ENCODE results near the gene PCDH8.

Gene PCDH8

GRCh38 chr13:52851137-52851962 lies 2.9 kb upstream of the PCDH8 start:
- DNase-seq (ENCODE audit: low read depth in 1 of 2, low spot score in 1 of 2): no peak

- DNase-seq (ENCODE audit: low read depth in 1 of 2, low spot score in 1 of 2): peak in 1 of 2 donors; percentile 13
Measured at GRCh38 chr13:52850396-52851136, 2.1 kb upstream of the PCDH8 start.

GRCh38 chr13:52850072-52850395 lies 1.6 kb upstream of the PCDH8 start:
- DNase-seq (ENCODE audit: low read depth in 1 of 2, low spot score in 1 of 2): no peak

GRCh38 chr13:52849291-52850071 lies 1.0 kb upstream of the PCDH8 start:
- DNase-seq (ENCODE audit: low read depth in 1 of 2, low spot score in 1 of 2): no peak

GRCh38 chr13:52847682-52848432 lies 583 bp downstream of the PCDH8 start:
- no peak for DNase-seq (ENCODE audit: low read depth in 1 of 2, low spot score in 1 of 2)

GRCh38 chr13:52847322-52847681 lies 1.1 kb downstream of the PCDH8 start:
- no peak for DNase-seq (ENCODE audit: low read depth in 1 of 2, low spot score in 1 of 2)

- no peak for DNase-seq (ENCODE audit: low read depth in 1 of 2, low spot score in 1 of 2)
Measured at GRCh38 chr13:52846567-52847321, 1.7 kb downstream of the PCDH8 start.

GRCh38 chr13:52845766-52846566 lies 2.5 kb downstream of the PCDH8 start:
- no peak for DNase-seq (ENCODE audit: low read depth in 1 of 2, low spot score in 1 of 2)

- DNase-seq (ENCODE audit: low read depth in 1 of 2, low spot score in 1 of 2): no peak
Measured at GRCh38 chr13:52845334-52845761, 3.1 kb downstream of the PCDH8 start.

- DNase-seq (ENCODE audit: low read depth in 1 of 2, low spot score in 1 of 2): no peak
Measured at GRCh38 chr13:52844836-52845235, 3.6 kb downstream of the PCDH8 start.

GRCh38 chr13:52842441-52842840 lies 6.0 kb downstream of the PCDH8 start:
- no peak for DNase-seq (ENCODE audit: low read depth in 1 of 2, low spot score in 1 of 2)

GRCh38 chr13:52840066-52840465 lies 8.4 kb downstream of the PCDH8 start:
- DNase-seq (ENCODE audit: low read depth in 1 of 2, low spot score in 1 of 2): no peak

GRCh38 chr13:52838433-52839107 lies 9.9 kb downstream of the PCDH8 start:
- no peak for DNase-seq (ENCODE audit: low read depth in 1 of 2, low spot score in 1 of 2)

GRCh38 chr13:52837850-52838249 lies 10.6 kb downstream of the PCDH8 start:
- no peak for DNase-seq (ENCODE audit: low read depth in 1 of 2, low spot score in 1 of 2)

- DNase-seq (ENCODE audit: low read depth in 1 of 2, low spot score in 1 of 2): no peak
Measured at GRCh38 chr13:52835071-52835839, 13.2 kb downstream of the PCDH8 start.

GRCh38 chr13:52833296-52833875 lies 15.1 kb downstream of the PCDH8 start:
- no peak for DNase-seq (ENCODE audit: low read depth in 1 of 2, low spot score in 1 of 2)

GRCh38 chr13:52832313-52832712 lies 16.1 kb downstream of the PCDH8 start:
- no peak for DNase-seq (ENCODE audit: low read depth in 1 of 2, low spot score in 1 of 2)

GRCh38 chr13:52830946-52831345 lies 17.5 kb downstream of the PCDH8 start:
- DNase-seq (ENCODE audit: low read depth in 1 of 2, low spot score in 1 of 2): no peak
